NCI-H1417 (cell line): ENCODE measurements around the gene PEX7.
"Not testable (repeated sequence)": the region's sequence is repeated elsewhere in the genome, so short reads cannot be mapped to it uniquely, and the experiment has no call there.

Experiments
- DNase-seq, 3 experiments: peaks; one replicate each; lab custom pipeline; 2025; lab: John Stamatoyannopoulos, UW

The PEX7 gene

GRCh38 chr6:136895901-136896300 is 73.5 kb downstream of the PEX7 start:
- no peak for DNase-seq

GRCh38 chr6:136897071-136897470 is 74.7 kb downstream of the PEX7 start:
- DNase-seq, result peak in 1 of 3 experiments; percentile 58

- DNase-seq, result no peak
Measured at GRCh38 chr6:136901212-136901784, 78.9 kb downstream of the PEX7 start.

GRCh38 chr6:136904477-136904876 is 82.1 kb downstream of the PEX7 start:
- DNase-seq, result not testable (repeated sequence)

GRCh38 chr6:136914947-136915346 is 92.6 kb downstream of the PEX7 start:
- no peak for DNase-seq

- DNase-seq, result peak in 2 of 3 experiments; percentile 13 to 55
Measured at GRCh38 chr6:136918706-136919105, 96.3 kb downstream of the PEX7 start.

GRCh38 chr6:136920216-136920615 is 97.8 kb downstream of the PEX7 start:
- peak in 1 of 3 experiments; percentile 69 for DNase-seq

- peak in 2 of 3 experiments; percentile 76 to 88 for DNase-seq
Measured at GRCh38 chr6:136920671-136921380, 98.4 kb downstream of the PEX7 start.

GRCh38 chr6:136921381-136921935 is 99.1 kb downstream of the PEX7 start:
- peak in 2 of 3 experiments; percentile 90 to 92 for DNase-seq

- peak in 2 of 3 experiments; percentile 89 to 94 for DNase-seq
Measured at GRCh38 chr6:136921936-136922684, 99.7 kb downstream of the PEX7 start, which contains the start of gene SLC35D3. Gene SLC35D3, plus strand, starts transcription at chr6:136922301. Its CDS starts 128 bp downstream, at chr6:136922429.

GRCh38 chr6:136922685-136923006 is 100.3 kb downstream of the PEX7 start:
- peak in 1 of 3 experiments; percentile 89 for DNase-seq

GRCh38 chr6:136923116-136923953 is 100.9 kb downstream of the PEX7 start:
- no peak for DNase-seq

- no peak for DNase-seq
Measured at GRCh38 chr6:136923954-136924673, 101.7 kb downstream of the PEX7 start.

GRCh38 chr6:136926383-136926782 is 104.0 kb downstream of the PEX7 start:
- DNase-seq, result no peak

GRCh38 chr6:136927292-136927691 is 104.9 kb downstream of the PEX7 start:
- DNase-seq, result peak in 1 of 3 experiments; percentile 40

GRCh38 chr6:136930528-136930927 is 108.1 kb downstream of the PEX7 start:
- no peak for DNase-seq

GRCh38 chr6:136932599-136932998 is 110.2 kb downstream of the PEX7 start:
- DNase-seq, result no peak

- no peak for DNase-seq
Measured at GRCh38 chr6:136945072-136945471, 122.7 kb downstream of the PEX7 start.

GRCh38 chr6:136945711-136946121 is 123.3 kb downstream of the PEX7 start:
- DNase-seq, result no peak

- peak in 2 of 3 experiments; percentile 24 to 67 for DNase-seq
Measured at GRCh38 chr6:136947037-136947436, 124.6 kb downstream of the PEX7 start.

- not testable (repeated sequence) for DNase-seq
Measured at GRCh38 chr6:136949957-136950356, 127.6 kb downstream of the PEX7 start.
